ENCODE measurements around the gene RPTOR.

RPTOR gene

DNA sequence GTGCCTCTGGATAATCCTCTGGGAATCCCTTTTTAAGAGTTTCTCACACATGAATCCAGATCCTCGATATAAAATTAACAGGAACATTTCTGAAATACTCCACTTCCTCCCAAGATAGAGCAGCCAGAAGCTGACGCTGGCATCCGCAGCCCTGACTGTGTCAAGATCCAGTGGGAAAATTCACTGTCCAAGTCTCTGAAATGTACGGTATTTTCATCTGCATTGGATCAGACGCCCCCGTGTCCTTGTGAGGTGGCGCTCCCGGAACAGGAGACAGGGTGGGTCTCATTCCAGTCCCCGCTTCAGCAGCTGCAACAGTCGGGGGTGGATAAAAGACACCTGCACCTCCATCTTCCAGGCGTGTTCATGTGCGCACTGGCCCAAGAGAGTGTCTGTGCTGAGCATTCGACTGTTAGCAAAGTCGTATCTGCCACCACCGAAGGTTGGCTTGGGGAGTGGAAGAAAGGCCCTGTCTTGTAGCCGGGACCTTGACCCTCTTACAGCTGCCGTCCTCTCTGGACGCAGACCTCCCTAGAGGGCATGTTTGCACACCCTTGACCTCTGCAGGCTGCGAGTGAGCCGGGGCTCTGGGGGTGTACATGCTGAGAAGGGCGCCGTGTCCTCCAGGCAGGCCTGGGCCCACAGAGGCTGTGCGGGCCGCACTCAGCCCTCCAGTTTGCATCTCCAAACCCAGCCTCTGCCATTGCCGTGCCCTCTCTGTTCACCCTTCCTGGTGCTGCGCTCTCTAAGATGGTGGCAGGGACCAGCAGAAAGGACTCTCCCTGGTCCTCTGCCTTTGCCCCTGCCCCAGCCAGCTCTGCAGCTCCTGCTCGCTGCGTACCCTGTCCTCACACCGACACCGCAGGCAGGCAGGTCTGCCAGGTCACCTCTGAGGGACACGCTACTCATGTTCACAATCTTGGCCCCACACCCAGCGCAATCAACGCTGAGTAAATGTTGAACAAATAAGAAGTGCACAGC is 375.0 kb downstream of the RPTOR start:
- no peak for DNase-seq

- DNase-seq: peak in 3 of 56 donors; percentile 4 to 30 (median 12)
These were observed 375.8 kb downstream of the RPTOR start for GRCh38 chr17:80920441-80920840.

GRCh38 chr17:80921159-80921558 is 376.5 kb downstream of the RPTOR start:
- DNase-seq: no peak

- no peak for DNase-seq
These were observed 377.3 kb downstream of the RPTOR start for GRCh38 chr17:80921741-80922579.

- DNase-seq: no peak
These were observed 378.0 kb downstream of the RPTOR start for GRCh38 chr17:80922580-80923160.

- no peak for DNase-seq
These were observed 378.8 kb downstream of the RPTOR start for GRCh38 chr17:80923211-80924110.

- DNase-seq: no peak
These were observed 379.6 kb downstream of the RPTOR start for GRCh38 chr17:80924111-80924806.

GRCh38 chr17:80924807-80925610 is 380.4 kb downstream of the RPTOR start:
- DNase-seq: no peak

DNA sequence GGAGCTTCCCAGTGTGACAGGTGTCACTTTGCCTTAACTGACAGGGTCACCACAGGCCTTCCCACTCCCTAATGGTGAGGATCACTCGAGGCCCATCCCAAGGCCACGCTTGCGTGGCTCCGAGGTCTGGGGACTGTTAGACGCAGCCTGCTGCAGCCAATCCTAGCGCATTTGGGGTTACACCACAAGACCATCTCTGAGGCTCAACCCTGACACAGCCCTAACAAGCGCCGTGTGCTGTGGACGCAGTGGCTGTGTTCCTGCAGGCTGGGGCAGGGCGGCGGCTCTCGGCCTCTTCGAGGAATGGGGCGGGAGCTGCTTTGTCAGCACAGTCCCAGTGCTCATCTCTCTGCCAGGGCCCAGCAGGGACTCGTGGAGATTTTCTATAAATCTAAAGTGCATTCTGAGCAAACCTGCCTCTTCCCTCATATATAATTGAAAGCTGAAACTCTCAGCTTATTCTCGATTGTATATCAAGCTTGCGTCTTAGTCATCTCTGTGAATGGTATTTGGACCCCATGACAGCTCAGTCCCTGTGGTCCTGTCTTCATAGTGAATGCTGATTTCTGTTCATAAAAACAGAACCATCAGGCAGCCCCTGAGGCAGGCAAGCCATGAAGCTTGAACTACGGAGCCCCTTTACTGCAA is 381.2 kb downstream of the RPTOR start:
- DNase-seq: no peak

DNA sequence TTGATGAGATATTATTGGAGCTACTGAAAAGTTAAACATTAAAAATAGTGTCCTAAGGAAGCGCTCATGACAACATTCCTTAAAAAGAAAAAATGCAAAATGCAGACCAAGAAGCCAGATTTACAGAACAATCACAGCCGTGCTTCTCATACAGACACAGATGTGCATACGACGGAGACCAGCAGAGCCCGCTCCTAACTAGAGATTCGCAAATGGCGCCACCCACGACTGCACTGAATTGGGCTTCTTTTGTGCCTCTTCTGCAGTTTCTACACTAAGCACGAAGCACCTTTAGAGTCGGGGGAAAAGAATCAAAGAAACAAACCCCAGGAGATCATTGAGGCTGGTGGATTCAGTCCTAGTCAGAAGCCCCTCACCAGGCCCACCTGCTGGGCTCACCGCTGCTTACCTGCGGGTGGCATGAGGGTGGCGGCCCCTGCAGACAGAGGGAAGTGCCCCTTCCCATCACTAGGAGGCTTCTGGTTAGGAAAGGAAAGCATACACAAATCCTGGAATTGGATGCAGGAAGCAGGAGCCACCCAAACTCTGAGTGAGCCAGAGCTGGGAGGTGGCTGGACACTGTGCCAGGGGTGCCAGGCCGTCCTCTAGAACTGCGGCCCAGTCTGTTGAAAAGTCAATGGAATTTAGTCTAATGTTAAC is 382.1 kb downstream of the RPTOR start:
- no peak for DNase-seq

GRCh38 chr17:80927791-80928216 is 383.2 kb downstream of the RPTOR start:
- DNase-seq: no peak

- DNase-seq: no peak
These were observed 384.8 kb downstream of the RPTOR start for GRCh38 chr17:80929449-80929848.

- no peak for DNase-seq
These were observed 386.0 kb downstream of the RPTOR start for GRCh38 chr17:80930335-80931279.

- DNase-seq: no peak
These were observed 387.0 kb downstream of the RPTOR start for GRCh38 chr17:80931421-80932265.

GRCh38 chr17:80935526-80935925 is 390.9 kb downstream of the RPTOR start:
- no peak for DNase-seq

- DNase-seq: no peak
These were observed 391.6 kb downstream of the RPTOR start for GRCh38 chr17:80936218-80936617.
